HG03558 (cell line): Measurements from ENCODE around the gene CLDN12.
"Not testable (repeated sequence)": the region's sequence is repeated elsewhere in the genome, so short reads cannot be mapped to it uniquely, and the experiment has no call there.

Experiments used
- ATAC-seq: cut with Tn5 transposase; IDR thresholded peaks from one replicate; pipeline ENCODE4 v1.9.1; 2021; ENCODE audit warnings: moderate number of reproducible peaks; ENCODE audit not compliant: unreplicated experiment; ENCODE audit errors: extremely low read depth

Gene CLDN12

GRCh38 chr7:90430614-90431460 lies 27.6 kb downstream of the CLDN12 start:
- no peak for ATAC-seq

- no peak for ATAC-seq
These were observed 29.5 kb downstream of the CLDN12 start for GRCh38 chr7:90432752-90433151.

GRCh38 chr7:90433221-90433620 lies 30.0 kb downstream of the CLDN12 start:
- no peak for ATAC-seq

- no peak for ATAC-seq
These were observed 42.4 kb downstream of the CLDN12 start for GRCh38 chr7:90445633-90446032.

GRCh38 chr7:90446137-90446899 lies 43.1 kb downstream of the CLDN12 start:
- no peak for ATAC-seq

GRCh38 chr7:90453259-90453891 lies 50.1 kb downstream of the CLDN12 start:
- ATAC-seq = no peak

GRCh38 chr7:90453931-90454330 lies 50.7 kb downstream of the CLDN12 start:
- ATAC-seq = no peak

GRCh38 chr7:90455163-90456030 lies 52.1 kb downstream of the CLDN12 start:
- ATAC-seq = peak; percentile 71

GRCh38 chr7:90458104-90458503 lies 54.8 kb downstream of the CLDN12 start:
- ATAC-seq = no peak

- ATAC-seq = no peak
These were observed 56.6 kb downstream of the CLDN12 start for GRCh38 chr7:90459888-90460287.

GRCh38 chr7:90461219-90461618 lies 58.0 kb downstream of the CLDN12 start:
- ATAC-seq = no peak

- ATAC-seq = not testable (repeated sequence)
These were observed 59.9 kb downstream of the CLDN12 start for GRCh38 chr7:90463151-90463628.
